Neuronal stem cell (in vitro differentiated cells): Measurements from ENCODE around the gene CABP7.
A peak's percentile ranks its signal among the peaks of the same experiment; 100 is the strongest.

ENCODE experiments used
- DNase-seq: peaks from one replicate; pipeline ENCODE4 v3.0.0-alpha.2; 2013; ENCODE audit warnings: low spot score
- H2AFZ ChIP-seq: one replicate; pipeline ENCODE4 v1.6.1; 2013; ENCODE audit warnings: mild to moderate bottlenecking, low read length, inconsistent platforms
- H2AK5ac ChIP-seq: 2 replicates; pipeline ENCODE4 v1.6.1; 2013; ENCODE audit warnings: low read depth, mild to moderate bottlenecking, inconsistent platforms, low read length, moderate library complexity, mixed read lengths
- H2BK120ac ChIP-seq: 2 replicates; pipeline ENCODE4 v1.6.1; 2013; ENCODE audit warnings: low read depth, mild to moderate bottlenecking, inconsistent platforms, low read length, moderate library complexity, mixed read lengths
- H2BK12ac ChIP-seq: one replicate; pipeline ENCODE4 v1.6.1; 2013; ENCODE audit warnings: low read length, inconsistent platforms
- H2BK15ac ChIP-seq: 2 replicates; pipeline ENCODE4 v1.6.1; 2013; ENCODE audit warnings: mild to moderate bottlenecking, low read length, inconsistent platforms, mixed read lengths
- H2BK5ac ChIP-seq: one replicate; pipeline ENCODE4 v1.6.1; 2013; ENCODE audit warnings: inconsistent platforms, mild to moderate bottlenecking, low read length, moderate library complexity
- H3K14ac ChIP-seq: one replicate; pipeline ENCODE4 v1.6.1; 2013; ENCODE audit warnings: low read length, inconsistent platforms
- H3K18ac ChIP-seq: 2 replicates; pipeline ENCODE4 v1.6.1; 2013; ENCODE audit warnings: low read length, inconsistent platforms
- H3K23ac ChIP-seq: 2 replicates; pipeline ENCODE4 v1.6.1; 2013; ENCODE audit warnings: low read depth, mild to moderate bottlenecking, mixed read lengths, low read length, inconsistent platforms; ENCODE audit not compliant: poor library complexity
- H3K27ac ChIP-seq: replicated peaks from 3 replicates; pipeline ENCODE4 v1.5.1; 2013; ENCODE audit warnings: low read length, inconsistent platforms
- H3K27me3 ChIP-seq, 3 experiments: 2 replicates each; pipeline ENCODE4 v1.6.1; 2013; ENCODE audit warnings: low read length in 3 of 3, mild to moderate bottlenecking in 2 of 3, inconsistent platforms in 1 of 3, low read depth in 1 of 3, mixed read lengths in 1 of 3, moderate library complexity in 1 of 3; ENCODE audit not compliant: control insufficient read depth in 3 of 3, insufficient read depth in 3 of 3
- H3K36me3 ChIP-seq, 2 donors: replicated peaks in 1 of 2; 2 replicates each; pipeline ENCODE4 v1.6.1; 2013; ENCODE audit warnings: low read length in 2 of 2; ENCODE audit not compliant: control insufficient read depth in 2 of 2, insufficient read depth in 2 of 2
- H3K4ac ChIP-seq: 2 replicates; pipeline ENCODE4 v1.6.1; 2013; ENCODE audit warnings: inconsistent platforms, mild to moderate bottlenecking, low read length, moderate library complexity
- H3K4me1 ChIP-seq, 2 donors: 1 replicate in 1 of 2; 2 replicates in 1 of 2; pipeline ENCODE4 v1.6.1; 2013; ENCODE audit warnings: low read length in 2 of 2, low read depth in 1 of 2; ENCODE audit not compliant: control insufficient read depth in 2 of 2, insufficient read depth in 1 of 2
- H3K4me2 ChIP-seq: one replicate; pipeline ENCODE4 v1.6.1; 2013; ENCODE audit warnings: mild to moderate bottlenecking, low read length, inconsistent platforms; ENCODE audit not compliant: insufficient read depth, poor library complexity, severe bottlenecking
- H3K4me3 ChIP-seq, 2 donors: 2 replicates each; pipeline ENCODE4 v1.5.1; 2013; ENCODE audit warnings: low read length in 2 of 2, mild to moderate bottlenecking in 2 of 2, inconsistent platforms in 1 of 2, moderate library complexity in 1 of 2
- H3K79me1 ChIP-seq: one replicate; pipeline ENCODE4 v1.6.1; 2013; ENCODE audit warnings: low read depth, mild to moderate bottlenecking, inconsistent platforms, low read length, moderate library complexity
- H3K9ac ChIP-seq: one replicate; pipeline ENCODE4 v1.6.1; 2013; ENCODE audit warnings: mild to moderate bottlenecking, low read depth, low read length, inconsistent platforms; ENCODE audit not compliant: poor library complexity
- H3K9me3 ChIP-seq, 2 donors: replicated peaks in 1 of 2; 2 replicates each; pipeline versions ENCODE3 to v1.6.1; 2013; ENCODE audit warnings: low read length in 2 of 2, mild to moderate bottlenecking in 2 of 2, inconsistent platforms in 1 of 2, low read depth in 1 of 2, mixed read lengths in 1 of 2, moderate library complexity in 1 of 2; ENCODE audit not compliant: control insufficient read depth in 2 of 2, insufficient read depth in 1 of 2
- H4K8ac ChIP-seq: one replicate; pipeline ENCODE4 v1.6.1; 2013; ENCODE audit warnings: low read depth, mild to moderate bottlenecking, inconsistent platforms, low read length, moderate library complexity
- H4K91ac ChIP-seq: one replicate; pipeline ENCODE4 v1.6.1; 2013; ENCODE audit warnings: low read length, low read depth, mild to moderate bottlenecking, inconsistent platforms; ENCODE audit not compliant: poor library complexity
- WGBS, 2 donors: extraction: QIAGEN DNeasy Blood & Tissue Kit; methylation state at CpG; one replicate each; pipeline ENCODE4 v1.1.7; 2013; ENCODE audit warnings: missing lambda C conversion rate in 2 of 2, mixed read lengths in 1 of 2; ENCODE audit not compliant: insufficient read length in 2 of 2, insufficient replicate concordance in 1 of 2; ENCODE audit errors: extremely low coverage in 2 of 2; 5-methylcytosine and 5-hydroxymethylcytosine counted together

The CABP7 gene

GRCh38 chr22:29767171-29768051, 47.6 kb downstream of the CABP7 start, which contains the start of gene UQCR10:
TSS of gene UQCR10 (plus strand) at chr22:29767369. CDS start at chr22:29767399, 30 bp downstream.
- Histone ChIP-seq H3K27me3 (no peaks in the 10 kb centered on the region), H3K79me1 (peaks cover 6% of the 10 kb centered on the region), H4K8ac (peak within 1 kb of the TSS; percentile 68), H3K9me3 (no peaks in the 10 kb centered on the region), H2AFZ (peak within 1 kb of the TSS; percentile 80), H2BK12ac (no peak within 1 kb of the TSS), H3K18ac (peak within 1 kb of the TSS; percentile 98), H2BK5ac (peak within 1 kb of the TSS; percentile 30), H3K14ac (peak within 1 kb of the TSS; percentile 94), H3K27ac (peak within 1 kb of the TSS; percentile 6), H3K4me2 (peak within 1 kb of the TSS; percentile 75), H2BK120ac (no peak within 1 kb of the TSS), H3K23ac (peak within 1 kb of the TSS; percentile 40), H3K4me1 (peaks cover 5 to 8% of the 10 kb centered on the region in 2 donors), H3K9ac (peak within 1 kb of the TSS; percentile 100), H3K36me3 (peaks cover 12 to 24% of the 10 kb centered on the region in 2 donors), H3K4ac (no peak within 1 kb of the TSS), H4K91ac (no peak within 1 kb of the TSS), H2BK15ac (no peak within 1 kb of the TSS), H2AK5ac (peak within 1 kb of the TSS; percentile 8), H3K4me3 (peak within 1 kb of the TSS; percentile 94 to 97)
- DNase-seq: peak; percentile 93
- WGBS, 2 donors: no CpG with 5 or more reads among the region's 46 CpGs

- Histone ChIP-seq H4K91ac (no peak overlapping the region), H2AK5ac (no peak overlapping the region), H3K18ac (no peak overlapping the region), H3K9ac (peak overlapping the region; percentile 56), H3K27me3 (no peaks in the 10 kb centered on the region), H2BK120ac (no peak overlapping the region), H2BK5ac (peak overlapping the region; percentile 30), H3K4me1 (peaks cover 5 to 8% of the 10 kb centered on the region in 2 donors), H4K8ac (no peak overlapping the region), H2AFZ (peak overlapping the region; percentile 80), H3K14ac (no peak overlapping the region), H3K4me3 (peak overlapping the region; percentile 94 to 97), H2BK15ac (no peak overlapping the region), H3K36me3 (peaks cover 12 to 24% of the 10 kb centered on the region in 2 donors), H3K79me1 (peaks cover 6% of the 10 kb centered on the region), H3K4me2 (peak overlapping the region; percentile 74), H3K27ac (no peak overlapping the region), H3K9me3 (no peaks in the 10 kb centered on the region), H3K23ac (no peak overlapping the region), H3K4ac (no peak overlapping the region), H2BK12ac (no peak overlapping the region)
- DNase-seq: no peak
- WGBS, 2 donors: no CpG with 5 or more reads among the region's 6 CpGs
These were observed 48.4 kb downstream of the CABP7 start for GRCh38 chr22:29768052-29768693.

GRCh38 chr22:29769723-29770321, 50.0 kb downstream of the CABP7 start:
- peaks cover 5 to 8% of the 10 kb centered on the region in 2 donors for H3K4me1 ChIP-seq
- no peak overlapping the region for H3K4me2 ChIP-seq
- no peak overlapping the region for H2AK5ac ChIP-seq
- no peak overlapping the region for H3K14ac ChIP-seq
- no peak overlapping the region for H3K9ac ChIP-seq
- H3K23ac ChIP-seq: no peak overlapping the region
- H2AFZ ChIP-seq: no peak overlapping the region
- no peaks in the 10 kb centered on the region for H3K27me3 ChIP-seq
- H2BK12ac ChIP-seq: no peak overlapping the region
- H3K9me3 ChIP-seq: no peaks in the 10 kb centered on the region
- H3K36me3 ChIP-seq: peaks cover 12 to 24% of the 10 kb centered on the region in 2 donors
- no peak overlapping the region for H2BK15ac ChIP-seq
- no peak overlapping the region for H3K4me3 ChIP-seq
- no peak for DNase-seq
- H2BK5ac ChIP-seq: no peak overlapping the region
- WGBS, 2 donors: no CpG with 5 or more reads among the region's 2 CpGs
- H3K18ac ChIP-seq: no peak overlapping the region
- H3K79me1 ChIP-seq: peaks cover 6% of the 10 kb centered on the region
- no peak overlapping the region for H2BK120ac ChIP-seq
- no peak overlapping the region for H4K91ac ChIP-seq
- no peak overlapping the region for H4K8ac ChIP-seq
- no peak overlapping the region for H3K4ac ChIP-seq
- no peak overlapping the region for H3K27ac ChIP-seq
